Ishikawa (cell line): ENCODE data around the gene DDR2.

Experiments used
- CEBPB ChIP-seq: IDR thresholded peaks from 2 replicates; pipeline ENCODE4 v1.6.1; 2012
- CREB1 ChIP-seq: IDR thresholded peaks from 2 replicates; pipeline ENCODE4 v1.6.1; 2012; ENCODE audit warnings: low read depth
- EGR1 ChIP-seq: IDR thresholded peaks from 2 replicates; pipeline ENCODE4 v1.6.1; 2012
- EP300 ChIP-seq: IDR thresholded peaks from 2 replicates; pipeline ENCODE4 v1.6.1; 2012; ENCODE audit warnings: borderline replicate concordance
- FOXM1 ChIP-seq: IDR thresholded peaks from 2 replicates; pipeline ENCODE4 v1.6.1; 2012; ENCODE audit warnings: low read depth, borderline replicate concordance
- MAX ChIP-seq: IDR thresholded peaks from 2 replicates; pipeline ENCODE4 v1.6.1; 2012
- NFIC ChIP-seq: IDR thresholded peaks from 2 replicates; pipeline ENCODE4 v1.6.1; 2012
- RAD21 ChIP-seq: IDR thresholded peaks from 2 replicates; pipeline ENCODE4 v1.6.1; 2012; ENCODE audit warnings: low read depth
- REST ChIP-seq: IDR thresholded peaks from 2 replicates; pipeline ENCODE4 v1.6.1; 2012; ENCODE audit warnings: low read depth, mild to moderate bottlenecking
- TAF1 ChIP-seq: IDR thresholded peaks from 2 replicates; pipeline ENCODE4 v1.6.1; 2012; ENCODE audit warnings: low read depth, mild to moderate bottlenecking
- TCF12 ChIP-seq: IDR thresholded peaks from 2 replicates; pipeline ENCODE4 v1.6.1; 2012; ENCODE audit warnings: low read depth
- TEAD4 ChIP-seq: IDR thresholded peaks from 2 replicates; pipeline ENCODE4 v1.6.1; 2012
- USF1 ChIP-seq: IDR thresholded peaks from 2 replicates; pipeline ENCODE4 v1.6.1; 2012
- YY1 ChIP-seq: IDR thresholded peaks from 2 replicates; pipeline ENCODE4 v1.6.1; 2012; ENCODE audit warnings: low read depth
- ZBTB7A ChIP-seq: IDR thresholded peaks from 2 replicates; pipeline ENCODE4 v1.6.1; 2012; ENCODE audit warnings: low read depth

DDR2 gene

GRCh38 chr1:162639718-162640117 is 7.5 kb downstream of the DDR2 start:
- no peak for TF ChIP-seq YY1
- TF ChIP-seq NFIC: no peak
- no peak for TF ChIP-seq TEAD4
- no peak for TF ChIP-seq CEBPB
- TF ChIP-seq REST: no peak
- TF ChIP-seq TAF1: no peak
- no peak for TF ChIP-seq EP300
- TF ChIP-seq EGR1: no peak
- no peak for TF ChIP-seq ZBTB7A
- no peak for TF ChIP-seq TCF12
- no peak for TF ChIP-seq RAD21
- no peak for TF ChIP-seq USF1

GRCh38 chr1:162641114-162641513 is 8.8 kb downstream of the DDR2 start:
- no peak for TF ChIP-seq YY1
- no peak for TF ChIP-seq NFIC
- no peak for TF ChIP-seq CEBPB
- TF ChIP-seq ZBTB7A: no peak
- TF ChIP-seq TEAD4: no peak
- TF ChIP-seq EP300: no peak
- TF ChIP-seq TCF12: no peak
- no peak for TF ChIP-seq FOXM1
- no peak for TF ChIP-seq MAX
- TF ChIP-seq EGR1: no peak
- no peak for TF ChIP-seq RAD21
- TF ChIP-seq CREB1: no peak
- TF ChIP-seq TAF1: no peak
- TF ChIP-seq REST: no peak

- no peak for TF ChIP-seq ZBTB7A
- TF ChIP-seq YY1: no peak
- no peak for TF ChIP-seq USF1
- no peak for TF ChIP-seq CREB1
- TF ChIP-seq EGR1: no peak
- TF ChIP-seq MAX: no peak
- no peak for TF ChIP-seq CEBPB
- no peak for TF ChIP-seq TEAD4
- no peak for TF ChIP-seq TAF1
- no peak for TF ChIP-seq TCF12
- no peak for TF ChIP-seq RAD21
- TF ChIP-seq FOXM1: no peak
- no peak for TF ChIP-seq REST
- no peak for TF ChIP-seq NFIC
- TF ChIP-seq EP300: no peak
Observed at GRCh38 chr1:162644986-162645314, 12.7 kb downstream of the DDR2 start.

GRCh38 chr1:162645666-162646065 is 13.4 kb downstream of the DDR2 start:
- no peak for TF ChIP-seq CEBPB
- TF ChIP-seq EP300: no peak
- TF ChIP-seq RAD21: no peak
- no peak for TF ChIP-seq MAX
- no peak for TF ChIP-seq TCF12
- TF ChIP-seq CREB1: no peak
- no peak for TF ChIP-seq TEAD4
- TF ChIP-seq EGR1: no peak
- TF ChIP-seq TAF1: no peak
- TF ChIP-seq USF1: no peak
- TF ChIP-seq ZBTB7A: no peak
- TF ChIP-seq FOXM1: no peak
- TF ChIP-seq NFIC: no peak
- TF ChIP-seq YY1: no peak
- TF ChIP-seq REST: no peak
